HEK293 (cell line): ENCODE measurements around the gene NCKAP5L.

ENCODE experiments used
- CTCF ChIA-PET: fragments of 350-600 bp; formaldehyde crosslinking; extraction: SDS; loops from one replicate; lab custom pipeline; 2021; ENCODE audit warnings: antibody characterized with exemption; lab: Yijun Ruan, JAX
- POLR2A ChIA-PET: fragments of 300-600 bp; formaldehyde crosslinking; extraction: SDS; loops from one replicate; lab custom pipeline; 2020; ENCODE audit warnings: antibody characterized with exemption, inconsistent platforms; lab: Yijun Ruan, JAX
- H3K27ac ChIP-seq: fragments of 200-500 bp; sonication (Bioruptor generic); 2 replicates; pipeline ENCODE4 v1.5.1; 2014; ENCODE audit warnings: low read depth, low read length, control low read depth, inconsistent platforms; ENCODE audit errors: extremely low read depth
- H3K36me3 ChIP-seq, 2 experiments: fragments of 200-500 bp in 1 of 2; sonication (Bioruptor generic) in 1 of 2; 1 replicate in 1 of 2; 2 replicates in 1 of 2; pipeline ENCODE4 v1.5.1; 2014 to 2017; ENCODE audit warnings: inconsistent platforms in 2 of 2, low read length in 2 of 2; ENCODE audit not compliant: control insufficient read depth in 2 of 2, insufficient read depth in 1 of 2
- H3K4me1 ChIP-seq: fragments of 200-500 bp; sonication (Bioruptor generic); 2 replicates; pipeline ENCODE4 v1.5.1; 2014; ENCODE audit warnings: mild to moderate bottlenecking, low read length, inconsistent platforms; ENCODE audit not compliant: control insufficient read depth, insufficient read depth
- H3K4me3 ChIP-seq: 2 replicates; pipeline ENCODE4 v1.5.1; 2011; ENCODE audit warnings: low read depth, mild to moderate bottlenecking, control low read depth, low read length, moderate library complexity
- H3K9me3 ChIP-seq: fragments of 200-500 bp; sonication (Bioruptor generic); 2 replicates; pipeline ENCODE4 v1.5.1; 2014; ENCODE audit warnings: low read depth, low read length, inconsistent platforms; ENCODE audit not compliant: control insufficient read depth, insufficient read depth
- RBAK ChIP-seq: fragments of 450-650 bp; formaldehyde crosslinking; IDR thresholded peaks from 2 replicates; pipeline ENCODE4 v1.5.1; 2016; ENCODE audit warnings: missing biosample characterization, missing genetic modification characterization
- TRIM28 ChIP-seq: IDR thresholded peaks from 2 replicates; pipeline ENCODE4 v1.6.1; 2011; ENCODE audit warnings: low read length, control low read depth, borderline replicate concordance
- WT1 ChIP-seq: fragments of 450-650 bp; formaldehyde crosslinking; IDR thresholded peaks from 2 replicates; pipeline ENCODE4 v1.5.1; 2016; ENCODE audit warnings: missing biosample characterization, missing genetic modification characterization
- ZBTB17 ChIP-seq: fragments of 450-650 bp; formaldehyde crosslinking; IDR thresholded peaks from 2 replicates; pipeline ENCODE4 v1.5.1; 2016; ENCODE audit warnings: missing biosample characterization, missing genetic modification characterization
- ZBTB21 ChIP-seq: fragments of 450-650 bp; formaldehyde crosslinking; IDR thresholded peaks from 2 replicates; pipeline ENCODE4 v1.5.1; 2017; ENCODE audit warnings: missing biosample characterization, missing genetic modification characterization
- ZFHX2 ChIP-seq: fragments of 450-650 bp; formaldehyde crosslinking; conservative IDR thresholded peaks from 2 replicates; pipeline ENCODE4 v1.5.1; 2016; ENCODE audit warnings: missing biosample characterization, missing genetic modification characterization
- ZFP37 ChIP-seq: fragments of 450-650 bp; formaldehyde crosslinking; IDR thresholded peaks from 2 replicates; pipeline ENCODE4 v1.5.1; 2016; ENCODE audit warnings: missing biosample characterization, missing genetic modification characterization
- ZNF202 ChIP-seq: fragments of 450-650 bp; formaldehyde crosslinking; IDR thresholded peaks from 2 replicates; pipeline ENCODE4 v1.5.1; 2016; ENCODE audit warnings: missing biosample characterization, missing genetic modification characterization, borderline replicate concordance
- ZNF24 ChIP-seq: fragments of 450-650 bp; formaldehyde crosslinking; IDR thresholded peaks from 2 replicates; pipeline ENCODE4 v1.5.1; 2016; ENCODE audit warnings: missing biosample characterization, missing genetic modification characterization
- ZNF366 ChIP-seq: fragments of 450-650 bp; formaldehyde crosslinking; conservative IDR thresholded peaks from 2 replicates; pipeline ENCODE4 v1.5.1; 2016; ENCODE audit warnings: missing biosample characterization, missing genetic modification characterization
- ZNF426 ChIP-seq: fragments of 450-650 bp; formaldehyde crosslinking; IDR thresholded peaks from 2 replicates; pipeline ENCODE4 v1.5.1; 2017; ENCODE audit warnings: missing biosample characterization, missing genetic modification characterization, mild to moderate bottlenecking, inconsistent platforms, moderate library complexity
- ZNF518A ChIP-seq: fragments of 450-650 bp; formaldehyde crosslinking; conservative IDR thresholded peaks from 2 replicates; pipeline ENCODE4 v1.5.1; 2016; ENCODE audit warnings: low read depth, missing biosample characterization, missing genetic modification characterization
- ZNF558 ChIP-seq: fragments of 450-650 bp; formaldehyde crosslinking; IDR thresholded peaks from 2 replicates; pipeline ENCODE4 v1.5.1; 2016; ENCODE audit warnings: missing biosample characterization, missing genetic modification characterization
- ZNF571 ChIP-seq: fragments of 450-650 bp; formaldehyde crosslinking; IDR thresholded peaks from 2 replicates; pipeline ENCODE4 v1.5.0; 2017; ENCODE audit warnings: missing biosample characterization, missing genetic modification characterization
- ZNF600 ChIP-seq: fragments of 450-650 bp; formaldehyde crosslinking; IDR thresholded peaks from 2 replicates; pipeline ENCODE4 v1.5.1; 2016; ENCODE audit warnings: missing biosample characterization, missing genetic modification characterization
- ZNF76 ChIP-seq: fragments of 450-650 bp; formaldehyde crosslinking; IDR thresholded peaks from 2 replicates; pipeline ENCODE4; 2016; ENCODE audit warnings: low read depth, missing biosample characterization, missing genetic modification characterization, borderline replicate concordance
- ZNF776 ChIP-seq: fragments of 450-650 bp; formaldehyde crosslinking; IDR thresholded peaks from 2 replicates; pipeline ENCODE4 v1.5.0; 2017; ENCODE audit warnings: missing biosample characterization, missing genetic modification characterization, borderline replicate concordance
- ZNF830 ChIP-seq: fragments of 450-650 bp; IDR thresholded peaks from 2 replicates; pipeline ENCODE4 v1.5.0; 2018; ENCODE audit warnings: missing biosample characterization, missing genetic modification characterization, low read depth, mild to moderate bottlenecking, moderate library complexity
- ZNF843 ChIP-seq: fragments of 450-650 bp; formaldehyde crosslinking; IDR thresholded peaks from 2 replicates; pipeline ENCODE4 v1.5.1; 2016; ENCODE audit warnings: missing biosample characterization, missing genetic modification characterization
- TF ChIP-seq, protein P1 (sequence below): fragments of 450-650 bp; formaldehyde crosslinking; IDR thresholded peaks from 2 replicates; pipeline ENCODE4 v1.5.1; 2016; ENCODE audit warnings: missing biosample characterization, missing genetic modification characterization, low read depth
- TF ChIP-seq, protein P2 (sequence below): fragments of 450-650 bp; formaldehyde crosslinking; IDR thresholded peaks from 2 replicates; pipeline ENCODE4 v1.5.1; 2017; ENCODE audit warnings: missing biosample characterization, missing genetic modification characterization
- TF ChIP-seq, protein P3 (sequence below): fragments of 450-650 bp; formaldehyde crosslinking; IDR thresholded peaks from 2 replicates; pipeline ENCODE4 v1.5.1; 2017; ENCODE audit warnings: missing biosample characterization, mild to moderate bottlenecking, missing genetic modification characterization, moderate library complexity

The NCKAP5L gene

DNA sequence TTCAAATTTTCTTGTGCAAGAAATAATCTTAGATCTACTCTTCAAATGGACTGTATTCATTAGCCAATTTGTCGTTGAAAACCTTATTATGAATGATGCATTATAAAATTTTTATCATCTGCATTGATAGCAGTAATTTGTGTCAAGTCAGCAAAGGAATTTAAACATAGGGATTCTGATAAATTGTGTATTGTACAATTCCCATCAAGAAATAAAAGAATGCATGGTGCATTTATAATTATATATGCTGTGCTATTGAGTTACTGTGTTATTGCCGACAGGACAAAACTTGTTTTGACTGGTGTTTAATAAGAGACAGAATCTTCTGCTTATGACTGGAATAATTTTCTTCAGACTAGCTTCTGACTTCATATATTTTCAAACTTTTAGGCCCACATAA, 17.8 kb upstream of the NCKAP5L start:
- peaks cover 6% of the 10 kb centered on the region; the same call in 1 of the 2 replicates for H3K4me1 ChIP-seq
- no peak overlapping the region for H3K4me3 ChIP-seq
- ChIA-PET CTCF (no interaction called here), POLR2A (interaction anchor here (0.7 kb wide), 2 partner anchors 19 to 79 kb away, joined by 3 read pairs; no protein-coding TSS in a partner anchor)
- no peak overlapping the region for H3K27ac ChIP-seq
- H3K9me3 ChIP-seq: no peaks in the 10 kb centered on the region
- no peaks in the 10 kb centered on the region for H3K36me3 ChIP-seq
- no peak for TF ChIP-seq ZNF558
- no peak for TF ChIP-seq ZNF518A
- TF ChIP-seq ZNF776 (tag by site-specific recombination): no peak
- TF ChIP-seq TRIM28: no peak
- TF ChIP-seq, protein P1, sequence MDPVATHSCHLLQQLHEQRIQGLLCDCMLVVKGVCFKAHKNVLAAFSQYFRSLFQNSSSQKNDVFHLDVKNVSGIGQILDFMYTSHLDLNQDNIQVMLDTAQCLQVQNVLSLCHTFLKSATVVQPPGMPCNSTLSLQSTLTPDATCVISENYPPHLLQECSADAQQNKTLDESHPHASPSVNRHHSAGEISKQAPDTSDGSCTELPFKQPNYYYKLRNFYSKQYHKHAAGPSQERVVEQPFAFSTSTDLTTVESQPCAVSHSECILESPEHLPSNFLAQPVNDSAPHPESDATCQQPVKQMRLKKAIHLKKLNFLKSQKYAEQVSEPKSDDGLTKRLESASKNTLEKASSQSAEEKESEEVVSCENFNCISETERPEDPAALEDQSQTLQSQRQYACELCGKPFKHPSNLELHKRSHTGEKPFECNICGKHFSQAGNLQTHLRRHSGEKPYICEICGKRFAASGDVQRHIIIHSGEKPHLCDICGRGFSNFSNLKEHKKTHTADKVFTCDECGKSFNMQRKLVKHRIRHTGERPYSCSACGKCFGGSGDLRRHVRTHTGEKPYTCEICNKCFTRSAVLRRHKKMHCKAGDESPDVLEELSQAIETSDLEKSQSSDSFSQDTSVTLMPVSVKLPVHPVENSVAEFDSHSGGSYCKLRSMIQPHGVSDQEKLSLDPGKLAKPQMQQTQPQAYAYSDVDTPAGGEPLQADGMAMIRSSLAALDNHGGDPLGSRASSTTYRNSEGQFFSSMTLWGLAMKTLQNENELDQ (tag by site-specific recombination): no peak
- TF ChIP-seq ZNF76 (tag by site-specific recombination): no peak
- no peak for TF ChIP-seq RBAK (tag by site-specific recombination)
- TF ChIP-seq, protein P2, sequence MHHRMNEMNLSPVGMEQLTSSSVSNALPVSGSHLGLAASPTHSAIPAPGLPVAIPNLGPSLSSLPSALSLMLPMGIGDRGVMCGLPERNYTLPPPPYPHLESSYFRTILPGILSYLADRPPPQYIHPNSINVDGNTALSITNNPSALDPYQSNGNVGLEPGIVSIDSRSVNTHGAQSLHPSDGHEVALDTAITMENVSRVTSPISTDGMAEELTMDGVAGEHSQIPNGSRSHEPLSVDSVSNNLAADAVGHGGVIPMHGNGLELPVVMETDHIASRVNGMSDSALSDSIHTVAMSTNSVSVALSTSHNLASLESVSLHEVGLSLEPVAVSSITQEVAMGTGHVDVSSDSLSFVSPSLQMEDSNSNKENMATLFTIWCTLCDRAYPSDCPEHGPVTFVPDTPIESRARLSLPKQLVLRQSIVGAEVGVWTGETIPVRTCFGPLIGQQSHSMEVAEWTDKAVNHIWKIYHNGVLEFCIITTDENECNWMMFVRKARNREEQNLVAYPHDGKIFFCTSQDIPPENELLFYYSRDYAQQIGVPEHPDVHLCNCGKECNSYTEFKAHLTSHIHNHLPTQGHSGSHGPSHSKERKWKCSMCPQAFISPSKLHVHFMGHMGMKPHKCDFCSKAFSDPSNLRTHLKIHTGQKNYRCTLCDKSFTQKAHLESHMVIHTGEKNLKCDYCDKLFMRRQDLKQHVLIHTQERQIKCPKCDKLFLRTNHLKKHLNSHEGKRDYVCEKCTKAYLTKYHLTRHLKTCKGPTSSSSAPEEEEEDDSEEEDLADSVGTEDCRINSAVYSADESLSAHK (tag by site-specific recombination): no peak
- no peak for TF ChIP-seq ZNF843 (tag by site-specific recombination)

DNA sequence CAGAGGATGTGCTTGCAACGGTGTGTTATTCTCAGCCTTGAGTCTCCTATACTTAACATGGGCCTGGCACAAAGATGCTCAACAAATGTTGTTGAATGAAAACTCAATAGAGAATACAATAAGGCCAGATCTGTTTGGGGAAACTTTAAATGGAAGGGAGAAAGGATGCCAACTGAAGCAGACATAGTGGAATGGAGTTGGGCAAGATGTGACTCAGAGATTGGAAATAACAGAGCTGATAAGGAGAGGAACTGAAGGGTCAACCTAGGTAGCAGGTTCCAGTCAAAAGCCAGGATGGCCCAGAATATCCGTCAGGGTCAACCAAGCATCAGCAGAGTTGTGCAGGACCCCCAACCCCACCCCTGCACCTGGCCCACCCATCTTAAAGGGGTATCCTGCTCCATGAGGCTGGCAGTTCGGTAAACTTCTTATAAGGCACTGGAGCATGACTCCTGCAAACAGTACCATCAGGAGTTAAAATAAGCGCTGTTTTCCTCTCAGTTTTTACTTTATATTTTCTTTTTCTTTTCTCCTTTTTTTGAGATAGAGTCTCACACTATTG, 15.7 kb upstream of the NCKAP5L start:
- no peak overlapping the region for H3K27ac ChIP-seq
- H3K36me3 ChIP-seq: no peaks in the 10 kb centered on the region
- POLR2A ChIA-PET: interaction anchor here (0.6 to 4.4 kb wide), 5 partner anchors 12 to 885 kb away, joined by 3 to 38 read pairs (median 4); partner anchors contain the start of gene NCKAP5L
- TF ChIP-seq ZNF24 (no peak), ZBTB21 (tag by site-specific recombination) (no peak), ZFP37 (tag by site-specific recombination) (no peak), WT1 (tag by site-specific recombination) (no peak), ZNF830 (tag by site-specific recombination) (no peak), ZBTB17 (tag by site-specific recombination) (no peak), ZNF426 (tag by site-specific recombination) (no peak), ZFHX2 (tag by site-specific recombination) (no peak), ZNF202 (tag by site-specific recombination) (no peak), ZNF571 (tag by site-specific recombination) (no peak), ZNF366 (no peak), ZNF600 (tag by site-specific recombination) (no peak)
- TF ChIP-seq, protein P3, sequence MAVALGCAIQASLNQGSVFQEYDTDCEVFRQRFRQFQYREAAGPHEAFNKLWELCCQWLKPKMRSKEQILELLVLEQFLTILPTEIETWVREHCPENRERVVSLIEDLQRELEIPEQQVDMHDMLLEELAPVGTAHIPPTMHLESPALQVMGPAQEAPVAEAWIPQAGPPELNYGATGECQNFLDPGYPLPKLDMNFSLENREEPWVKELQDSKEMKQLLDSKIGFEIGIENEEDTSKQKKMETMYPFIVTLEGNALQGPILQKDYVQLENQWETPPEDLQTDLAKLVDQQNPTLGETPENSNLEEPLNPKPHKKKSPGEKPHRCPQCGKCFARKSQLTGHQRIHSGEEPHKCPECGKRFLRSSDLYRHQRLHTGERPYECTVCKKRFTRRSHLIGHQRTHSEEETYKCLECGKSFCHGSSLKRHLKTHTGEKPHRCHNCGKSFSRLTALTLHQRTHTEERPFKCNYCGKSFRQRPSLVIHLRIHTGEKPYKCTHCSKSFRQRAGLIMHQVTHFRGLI (tag by site-specific recombination): no peak

More for the DNA sequence above, 15.7 kb upstream of the NCKAP5L start:
- Histone ChIP-seq H3K9me3 (no peaks in the 10 kb centered on the region), H3K4me3 (no peak overlapping the region), H3K4me1 (peaks cover 6% of the 10 kb centered on the region; the same call in 1 of the 2 replicates)
- CTCF ChIA-PET: interaction anchor here (1.8 kb wide), 1 partner anchor 24 kb away, joined by 12 read pairs; no protein-coding TSS in a partner anchor
